Lung (tissue), 12 donors: ENCODE data around the gene FOXP1. TPM values are rescaled to one million over a fixed set of nuclear protein-coding genes. Genes with fewer than 3 reads are reported as not detected.

ENCODE experiments used
- ATAC-seq: fragments of 200-7000 bp; cut with Tn5 transposase; one replicate; pipeline ENCODE4 v1.9.1; 2020; ENCODE audit warnings: moderate number of reproducible peaks; ENCODE audit not compliant: insufficient read depth, low FRiP score
- DNase-seq, 3 donors: peaks; one replicate each; pipeline ENCODE4 v3.0.0-alpha.2; 2013 to 2017
- H3K27ac ChIP-seq, 2 donors: one replicate each; pipeline ENCODE4 v1.5.1; 2013; ENCODE audit warnings: mild to moderate bottlenecking in 2 of 2, moderate library complexity in 2 of 2, control low read depth in 1 of 2, inconsistent platforms in 1 of 2, low read depth in 1 of 2, low read length in 1 of 2
- H3K27me3 ChIP-seq, 3 donors: one replicate each; pipeline ENCODE4 v1.5.1; 2013; ENCODE audit warnings: low read length in 2 of 3; ENCODE audit not compliant: control insufficient read depth in 3 of 3, insufficient read depth in 3 of 3
- H3K36me3 ChIP-seq, 4 donors: one replicate each; pipeline ENCODE4 v1.5.1; 2013; ENCODE audit warnings: low read length in 4 of 4, mild to moderate bottlenecking in 1 of 4, moderate library complexity in 1 of 4; ENCODE audit not compliant: control insufficient read depth in 4 of 4, insufficient read depth in 4 of 4
- H3K4me1 ChIP-seq, 5 donors: one replicate each; pipeline ENCODE4 v1.5.1; 2013; ENCODE audit warnings: low read length in 5 of 5, mild to moderate bottlenecking in 2 of 5, moderate library complexity in 1 of 5; ENCODE audit not compliant: control insufficient read depth in 5 of 5, insufficient read depth in 5 of 5
- H3K4me3 ChIP-seq: one replicate; pipeline ENCODE4 v1.5.1; 2013; ENCODE audit warnings: mild to moderate bottlenecking, control low read depth, moderate library complexity
- H3K9ac ChIP-seq, 2 donors: one replicate each; pipeline ENCODE4 v1.5.1; 2013; ENCODE audit warnings: low read length in 2 of 2, control low read depth in 1 of 2; ENCODE audit not compliant: insufficient read depth in 1 of 2
- H3K9me3 ChIP-seq, 4 donors: one replicate each; pipeline ENCODE4 v1.5.1; 2013; ENCODE audit warnings: low read length in 3 of 4, mild to moderate bottlenecking in 1 of 4, moderate library complexity in 1 of 4; ENCODE audit not compliant: control insufficient read depth in 4 of 4, insufficient read depth in 3 of 4
- WGBS, 2 donors: extraction: QIAGEN DNeasy Blood & Tissue Kit; methylation state at CpG; one replicate each; pipeline ENCODE4 v1.1.7; 2013; 5-methylcytosine and 5-hydroxymethylcytosine counted together
- polyA plus RNA-seq, 2 donors: library from polyadenylated mRNA; stranded (reverse); fragments of 200-250 nt; gene quantifications; one replicate each; pipeline ENCODE4 v1.2.1, GENCODE V29; 2013
- total RNA-seq, 2 donors: library from RNA; depleted of rRNA in 1 of 2; stranded (reverse); fragments of >200 nt in 1 of 2; gene quantifications; one replicate each; pipeline ENCODE4 v1.2.1, GENCODE V29; 2014 to 2021
- TF ChIP-seq, protein P1 (sequence below): IDR thresholded peaks from 2 replicates; pipeline ENCODE4 v1.5.1; 2012; ENCODE audit warnings: mild to moderate bottlenecking; ENCODE audit errors: control extremely low read depth, extremely low read depth
- donor health status: control.
- donor health status: control.
- donor health status: Bipolar disorder and iron deficiency.
- donor health status: healthy.
- donor health status: DM: yes; HTN: yes; CAD: no.

The FOXP1 gene
- total and polyA plus RNA-seq, 4 donors: 13.8 to 287 (median 73.9) TPM

DNA sequence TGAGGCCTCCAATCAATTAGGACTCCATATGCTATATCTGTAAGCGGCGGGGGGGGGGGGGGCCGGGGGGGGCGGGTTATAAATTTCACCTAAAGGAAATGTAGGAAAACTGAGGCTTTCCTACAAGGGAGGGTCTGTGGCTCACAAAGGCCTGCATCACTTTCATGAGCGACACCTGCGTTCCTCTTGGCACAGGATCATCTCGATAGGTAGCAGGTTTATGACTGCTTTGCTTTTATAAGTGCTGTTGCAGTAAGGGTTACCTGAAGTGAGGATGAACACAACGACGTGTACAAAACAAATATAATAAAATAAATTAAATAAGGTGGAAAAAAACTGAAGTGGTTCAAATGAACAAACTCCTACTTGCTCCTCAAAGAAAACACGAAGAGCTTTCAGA lies 194.3 kb downstream of the FOXP1 start:
- TF ChIP-seq, protein P1, sequence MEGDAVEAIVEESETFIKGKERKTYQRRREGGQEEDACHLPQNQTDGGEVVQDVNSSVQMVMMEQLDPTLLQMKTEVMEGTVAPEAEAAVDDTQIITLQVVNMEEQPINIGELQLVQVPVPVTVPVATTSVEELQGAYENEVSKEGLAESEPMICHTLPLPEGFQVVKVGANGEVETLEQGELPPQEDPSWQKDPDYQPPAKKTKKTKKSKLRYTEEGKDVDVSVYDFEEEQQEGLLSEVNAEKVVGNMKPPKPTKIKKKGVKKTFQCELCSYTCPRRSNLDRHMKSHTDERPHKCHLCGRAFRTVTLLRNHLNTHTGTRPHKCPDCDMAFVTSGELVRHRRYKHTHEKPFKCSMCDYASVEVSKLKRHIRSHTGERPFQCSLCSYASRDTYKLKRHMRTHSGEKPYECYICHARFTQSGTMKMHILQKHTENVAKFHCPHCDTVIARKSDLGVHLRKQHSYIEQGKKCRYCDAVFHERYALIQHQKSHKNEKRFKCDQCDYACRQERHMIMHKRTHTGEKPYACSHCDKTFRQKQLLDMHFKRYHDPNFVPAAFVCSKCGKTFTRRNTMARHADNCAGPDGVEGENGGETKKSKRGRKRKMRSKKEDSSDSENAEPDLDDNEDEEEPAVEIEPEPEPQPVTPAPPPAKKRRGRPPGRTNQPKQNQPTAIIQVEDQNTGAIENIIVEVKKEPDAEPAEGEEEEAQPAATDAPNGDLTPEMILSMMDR: no peak
- no peak for ATAC-seq
- no peak for DNase-seq
- WGBS, 2 donors: 38 to 54% methylated on average over 10 of the region's 10 CpGs
- H3K4me3 ChIP-seq: no peak overlapping the region
- H3K27me3 ChIP-seq: no peaks in the 10 kb centered on the region
- no peaks in the 10 kb centered on the region for H3K9me3 ChIP-seq
- no peak overlapping the region for H3K9ac ChIP-seq
- peaks cover 6 to 24% (median 12%) of the 10 kb centered on the region in 5 donors for H3K4me1 ChIP-seq
- H3K36me3 ChIP-seq: no peaks in the 10 kb centered on the region
- no peak overlapping the region for H3K27ac ChIP-seq

DNA sequence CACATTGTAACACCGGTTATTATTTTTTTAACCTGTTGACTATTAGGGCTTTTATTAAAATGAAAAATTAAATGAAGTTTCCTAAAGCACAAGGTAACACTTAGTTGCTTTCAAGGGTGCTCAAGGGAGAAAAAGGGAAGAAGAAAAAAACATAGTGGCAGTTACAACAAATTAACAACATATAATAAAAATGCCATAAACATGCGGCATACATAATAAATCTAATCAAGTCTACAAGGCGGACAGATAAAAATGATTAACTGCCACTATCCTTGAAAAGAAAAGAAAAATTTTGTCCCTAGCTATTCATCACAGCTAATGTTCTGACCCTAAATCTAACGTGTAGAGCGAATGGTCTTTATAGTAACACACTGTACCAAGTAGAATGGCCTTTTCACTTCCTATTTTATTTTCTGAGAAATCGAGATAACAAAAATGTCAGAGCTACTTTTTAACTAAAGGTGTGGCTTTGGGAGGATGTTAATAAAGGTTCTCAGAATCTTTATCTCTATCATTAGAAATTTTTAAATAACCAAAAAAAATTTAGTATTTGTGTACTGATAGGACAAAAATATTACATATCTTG lies 194.9 kb downstream of the FOXP1 start:
- ATAC-seq: no peak
- Histone ChIP-seq H3K27ac (no peak overlapping the region), H3K36me3 (no peaks in the 10 kb centered on the region)

DNA sequence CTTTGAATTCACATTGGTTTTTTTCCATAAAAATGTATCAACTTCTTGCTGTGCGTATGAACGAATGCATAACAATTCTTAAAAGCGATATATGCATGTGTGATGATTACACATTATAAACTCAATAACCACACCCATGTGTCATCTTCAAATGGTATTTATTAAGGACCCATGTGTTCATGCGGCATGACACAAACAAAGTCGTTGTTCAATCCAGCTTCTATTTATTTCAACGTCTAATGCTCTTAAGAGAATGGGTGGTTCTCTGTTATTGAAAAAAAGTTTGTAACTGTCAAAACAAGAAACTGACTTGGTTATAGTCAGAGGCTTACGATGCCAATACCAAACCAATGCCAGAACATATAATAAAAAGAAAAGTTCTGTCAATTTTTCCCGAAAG lies 195.9 kb downstream of the FOXP1 start:
- Histone ChIP-seq H3K27ac (no peak overlapping the region), H3K27me3 (no peaks in the 10 kb centered on the region), H3K4me3 (no peak overlapping the region), H3K9me3 (no peaks in the 10 kb centered on the region), H3K36me3 (no peaks in the 10 kb centered on the region), H3K4me1 (peaks cover 6 to 21% (median 12%) of the 10 kb centered on the region in 5 donors), H3K9ac (no peak overlapping the region)
- ATAC-seq: no peak
- WGBS, 2 donors: 76 to 79% methylated on average over 8 of the region's 8 CpGs
- TF ChIP-seq, protein P1: no peak
- DNase-seq: no peak

More for the DNA sequence above, 194.9 kb downstream of the FOXP1 start:
- no peaks in the 10 kb centered on the region for H3K27me3 ChIP-seq
- no peaks in the 10 kb centered on the region for H3K9me3 ChIP-seq
- WGBS, 2 donors: 35 to 65% methylated on average over 6 of the region's 6 CpGs
- peaks cover 6 to 21% (median 12%) of the 10 kb centered on the region in 5 donors for H3K4me1 ChIP-seq
- TF ChIP-seq, protein P1: no peak
- DNase-seq: no peak
- no peak overlapping the region for H3K4me3 ChIP-seq
- no peak overlapping the region for H3K9ac ChIP-seq
